ENCODE results near the gene NOX4. TPM values are rescaled to one million over a fixed set of nuclear protein-coding genes. Genes with fewer than 3 reads are reported as not detected.
"Not testable (repeated sequence)": the region's sequence is repeated elsewhere in the genome, so short reads cannot be mapped to it uniquely, and the experiment has no call there.

The NOX4 gene
- total RNA-seq, 1 donor from 2014 or later: 16.8 TPM

GRCh38 chr11:89293965-89294679, 197.1 kb downstream of the NOX4 start:
- Histone ChIP-seq H3K4me3 (ENCODE audit: low read depth, low read length) (peak overlapping the region; percentile 31), H3K27me3 (ENCODE audit: control insufficient read depth, insufficient read depth, low read length) (no peaks in the 10 kb centered on the region), H3K36me3 (ENCODE audit: control insufficient read depth, insufficient read depth, low read length) (no peaks in the 10 kb centered on the region)
- TF ChIP-seq CTCF (IDR thresholded peaks at IDR 0.05; ENCODE audit: insufficient read depth, low read length, poor library complexity, severe bottlenecking): no peak
- no peak for DNase-seq (ENCODE audit: low read depth)

- not testable (repeated sequence) for DNase-seq (ENCODE audit: low read depth); H3K27me3 ChIP-seq (ENCODE audit: control insufficient read depth, insufficient read depth, low read length); H3K4me3 ChIP-seq (ENCODE audit: low read depth, low read length); H3K36me3 ChIP-seq (ENCODE audit: control insufficient read depth, insufficient read depth, low read length)
Measured at GRCh38 chr11:89288004-89288403, 203.2 kb downstream of the NOX4 start.

GRCh38 chr11:89286601-89287000, 204.6 kb downstream of the NOX4 start:
- H3K36me3 ChIP-seq (ENCODE audit: control insufficient read depth, insufficient read depth, low read length); H3K4me3 ChIP-seq (ENCODE audit: low read depth, low read length); DNase-seq (ENCODE audit: low read depth); H3K27me3 ChIP-seq (ENCODE audit: control insufficient read depth, insufficient read depth, low read length): not testable (repeated sequence)

- not testable (repeated sequence) for H3K36me3 ChIP-seq (ENCODE audit: control insufficient read depth, insufficient read depth, low read length); H3K27me3 ChIP-seq (ENCODE audit: control insufficient read depth, insufficient read depth, low read length); DNase-seq (ENCODE audit: low read depth); H3K4me3 ChIP-seq (ENCODE audit: low read depth, low read length)
Measured at GRCh38 chr11:89281032-89281677, 210.0 kb downstream of the NOX4 start.

DNA sequence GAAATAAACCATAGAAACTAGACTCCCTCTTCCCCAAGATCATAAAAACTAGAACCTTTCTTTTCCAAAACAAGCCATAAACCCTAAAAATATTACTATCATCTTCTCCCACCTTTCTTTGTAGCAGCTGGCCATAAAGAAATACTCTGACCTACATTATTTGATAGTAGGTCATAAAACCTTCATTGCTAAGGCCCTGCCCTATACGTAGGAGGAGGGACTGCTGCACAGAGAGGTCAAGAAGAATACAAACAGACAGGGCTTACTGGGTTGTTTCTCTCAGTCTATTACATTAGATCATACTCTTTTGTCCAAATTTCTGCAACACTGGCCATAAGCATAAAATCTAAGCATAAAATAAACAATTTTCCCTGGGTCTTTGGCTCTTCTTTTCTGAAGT, 212.0 kb downstream of the NOX4 start:
- H3K36me3 ChIP-seq (ENCODE audit: control insufficient read depth, insufficient read depth, low read length): no peaks in the 10 kb centered on the region
- no peak for DNase-seq (ENCODE audit: low read depth)
- no peak for TF ChIP-seq CTCF (IDR thresholded peaks at IDR 0.05; ENCODE audit: insufficient read depth, low read length, poor library complexity, severe bottlenecking)
- H3K27me3 ChIP-seq (ENCODE audit: control insufficient read depth, insufficient read depth, low read length): no peaks in the 10 kb centered on the region
- H3K4me3 ChIP-seq (ENCODE audit: low read depth, low read length): no peak overlapping the region

GRCh38 chr11:89275966-89276365, 215.2 kb downstream of the NOX4 start:
- H3K27me3 ChIP-seq (ENCODE audit: control insufficient read depth, insufficient read depth, low read length): no peaks in the 10 kb centered on the region
- no peaks in the 10 kb centered on the region for H3K36me3 ChIP-seq (ENCODE audit: control insufficient read depth, insufficient read depth, low read length)
- TF ChIP-seq CTCF (IDR thresholded peaks at IDR 0.05; ENCODE audit: insufficient read depth, low read length, poor library complexity, severe bottlenecking): no peak
- no peak for DNase-seq (ENCODE audit: low read depth)
- H3K4me3 ChIP-seq (ENCODE audit: low read depth, low read length): no peak overlapping the region

Other genes with a start within 250 kb of the NOX4 start
- not detected in 2 replicates for gene TRIM77, start 218.9 kb upstream of the NOX4 start, total RNA-seq